Measurements from ENCODE around the gene BOD1. TPM values are rescaled to one million over a fixed set of nuclear protein-coding genes. Genes with fewer than 3 reads are reported as not detected.
A peak's percentile ranks its signal among the peaks of the same experiment; 100 is the strongest.

BOD1 gene
- total and polyA plus RNA-seq, 5 donors from 2014 or later, result 8.0 to 23.0 (median 15.7) TPM

- Mint-ChIP-seq H3K36me3 (no peaks in the 10 kb centered on the region), H3K4me1 (peaks cover 0 to 6% (median 0%) of the 10 kb centered on the region in 4 donors), H3K9me3 (peaks cover 0 to 16% (median 2%) of the 10 kb centered on the region in 7 donors), H3K4me3 (no peak overlapping the region), H3K27me3 (peaks cover 13% of the 10 kb centered on the region), H3K27ac (no peak overlapping the region)
- H3K9me3 ChIP-seq (ENCODE audit: control insufficient read depth in 2 of 2, low read length in 2 of 2), result no peaks in the 10 kb centered on the region
- H3K27ac ChIP-seq (ENCODE audit: insufficient read depth, low read length, poor library complexity, severe bottlenecking), result no peak overlapping the region
- no peaks in the 10 kb centered on the region for H3K36me3 ChIP-seq (ENCODE audit: control insufficient read depth, insufficient read depth, low read length)
- H3K4me1 ChIP-seq (ENCODE audit: control insufficient read depth, insufficient read depth, low read length, poor library complexity, severe bottlenecking), result peaks cover 8% of the 10 kb centered on the region
- ATAC-seq (ENCODE audit: low read depth in 2 of 2) (no peak), DNase-seq (no peak)
- no peaks in the 10 kb centered on the region for H3K27me3 ChIP-seq (ENCODE audit: control insufficient read depth, insufficient read depth, low read length)
- no peak overlapping the region for H3K4me3 ChIP-seq (ENCODE audit: low read depth, low read length)
These were observed 39.3 kb downstream of the BOD1 start for GRCh38 chr5:173577166-173577565.

DNA sequence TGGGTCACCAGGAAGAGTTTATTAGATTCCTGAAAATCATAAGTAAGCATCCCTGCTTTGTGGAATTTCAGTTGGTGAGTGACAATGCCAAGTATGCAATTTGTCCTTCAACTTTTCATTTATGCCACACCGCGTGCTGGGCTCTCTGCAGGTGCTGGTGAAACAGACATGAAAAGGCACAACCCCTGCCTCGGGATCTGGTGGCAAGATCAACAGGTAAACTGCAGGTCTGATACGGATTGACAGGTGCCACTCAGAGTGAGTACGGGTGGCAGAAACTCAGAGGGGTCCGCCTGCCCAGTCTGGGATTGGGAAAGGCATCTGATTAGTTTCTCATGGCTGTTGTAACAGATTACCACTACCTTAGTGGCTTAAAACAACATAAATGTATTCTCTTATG lies 40.5 kb downstream of the BOD1 start:
- H3K4me3 Mint-ChIP-seq, result no peak overlapping the region
- H3K27ac ChIP-seq (ENCODE audit: insufficient read depth, low read length, poor library complexity, severe bottlenecking), result no peak overlapping the region
- H3K9me3 Mint-ChIP-seq, result peaks cover 0 to 16% (median 5%) of the 10 kb centered on the region in 7 donors
- H3K27me3 Mint-ChIP-seq, result peaks cover 6% of the 10 kb centered on the region
- H3K4me1 Mint-ChIP-seq, result peaks cover 0 to 6% (median 0%) of the 10 kb centered on the region in 4 donors
- no peaks in the 10 kb centered on the region for H3K9me3 ChIP-seq (ENCODE audit: control insufficient read depth in 2 of 2, low read length in 2 of 2)
- no peaks in the 10 kb centered on the region for H3K27me3 ChIP-seq (ENCODE audit: control insufficient read depth, insufficient read depth, low read length)
- no peak overlapping the region for H3K4me3 ChIP-seq (ENCODE audit: low read depth, low read length)
- no peak for DNase-seq
- ATAC-seq (ENCODE audit: low read depth in 2 of 2), result no peak
- no peaks in the 10 kb centered on the region for H3K36me3 Mint-ChIP-seq
- peaks cover 8% of the 10 kb centered on the region for H3K4me1 ChIP-seq (ENCODE audit: control insufficient read depth, insufficient read depth, low read length, poor library complexity, severe bottlenecking)
- no peaks in the 10 kb centered on the region for H3K36me3 ChIP-seq (ENCODE audit: control insufficient read depth, insufficient read depth, low read length)
- H3K27ac Mint-ChIP-seq, result no peak overlapping the region

DNA sequence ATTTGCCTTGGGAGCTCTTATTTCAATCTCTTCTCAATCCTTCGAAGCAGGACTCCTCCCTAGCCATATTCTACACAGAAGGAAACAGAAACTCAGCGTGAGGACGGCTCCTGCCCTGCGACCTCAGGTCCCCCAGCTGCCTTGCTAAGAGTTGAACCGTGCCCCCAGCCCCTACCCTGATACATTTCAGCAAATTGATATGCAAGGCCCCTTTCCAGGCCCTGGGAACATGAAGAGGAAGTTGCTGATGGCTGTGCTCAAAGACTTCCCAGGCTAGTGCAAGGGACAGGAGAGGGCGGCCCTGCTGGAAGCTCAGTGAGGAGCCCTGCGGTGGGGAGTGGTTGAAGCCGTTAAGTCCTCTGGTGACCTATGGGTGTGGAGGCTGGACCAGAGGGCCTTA lies 41.5 kb downstream of the BOD1 start:
- H3K27me3 Mint-ChIP-seq, result peaks cover 6% of the 10 kb centered on the region
- peaks cover 8% of the 10 kb centered on the region for H3K4me1 ChIP-seq (ENCODE audit: control insufficient read depth, insufficient read depth, low read length, poor library complexity, severe bottlenecking)
- ATAC-seq (ENCODE audit: low read depth in 2 of 2) (no peak), DNase-seq (no peak)
- no peaks in the 10 kb centered on the region for H3K36me3 Mint-ChIP-seq
- H3K36me3 ChIP-seq (ENCODE audit: control insufficient read depth, insufficient read depth, low read length), result no peaks in the 10 kb centered on the region
- no peaks in the 10 kb centered on the region for H3K27me3 ChIP-seq (ENCODE audit: control insufficient read depth, insufficient read depth, low read length)
- H3K4me3 ChIP-seq (ENCODE audit: low read depth, low read length), result no peak overlapping the region
- H3K9me3 Mint-ChIP-seq, result peaks cover 0 to 16% (median 5%) of the 10 kb centered on the region in 7 donors
- no peaks in the 10 kb centered on the region for H3K9me3 ChIP-seq (ENCODE audit: control insufficient read depth in 2 of 2, low read length in 2 of 2)
- no peak overlapping the region for H3K4me3 Mint-ChIP-seq
- H3K4me1 Mint-ChIP-seq, result peaks cover 0 to 6% (median 0%) of the 10 kb centered on the region in 4 donors
- no peak overlapping the region for H3K27ac ChIP-seq (ENCODE audit: insufficient read depth, low read length, poor library complexity, severe bottlenecking)
- peak overlapping the region in 1 of 3 donors; percentile 76 for H3K27ac Mint-ChIP-seq

DNA sequence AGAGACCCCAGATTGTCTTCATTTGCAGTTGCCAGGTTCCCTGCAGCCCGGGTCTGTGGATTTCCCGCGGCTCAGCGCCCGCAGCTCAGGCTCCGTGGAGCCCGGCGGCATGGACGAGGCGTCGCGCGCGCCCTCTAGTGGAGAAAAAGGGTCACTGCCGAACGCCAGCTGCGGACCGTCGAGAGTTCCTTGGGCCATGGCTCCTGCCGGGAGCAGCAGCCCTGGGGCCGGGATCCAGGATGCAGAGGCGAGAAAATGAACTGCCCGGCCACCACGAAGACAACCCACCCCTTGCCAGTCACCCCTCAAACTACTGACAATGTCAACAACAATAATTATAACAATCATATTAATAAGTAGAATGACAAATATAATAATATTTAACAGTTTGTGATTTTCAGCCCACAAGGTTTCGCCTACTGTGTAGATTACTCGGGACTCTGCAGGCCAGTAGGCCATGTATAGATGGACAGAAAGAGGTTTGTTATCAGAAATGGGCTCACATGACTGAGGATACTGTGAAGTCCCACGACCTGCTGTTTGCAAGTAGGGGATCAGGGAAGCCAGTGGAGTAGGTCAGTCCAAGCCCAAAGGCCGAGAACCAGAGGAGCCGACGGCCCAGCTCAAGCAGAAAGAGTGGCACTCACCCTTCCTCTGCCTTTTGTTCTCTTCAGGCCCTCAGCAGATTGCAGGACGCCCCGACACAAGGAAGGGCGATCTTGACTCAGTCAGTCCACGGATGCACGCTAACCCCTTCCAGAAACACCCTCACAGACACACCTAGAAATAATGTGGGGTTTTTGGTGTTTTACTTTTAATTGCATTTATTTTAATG lies 43.1 kb downstream of the BOD1 start:
- Histone ChIP-seq H3K36me3 (ENCODE audit: control insufficient read depth, insufficient read depth, low read length) (no peaks in the 10 kb centered on the region), H3K27ac (ENCODE audit: insufficient read depth, low read length, poor library complexity, severe bottlenecking) (no peak overlapping the region), H3K4me1 (ENCODE audit: control insufficient read depth, insufficient read depth, low read length, poor library complexity, severe bottlenecking) (peaks cover 8% of the 10 kb centered on the region), H3K9me3 (ENCODE audit: control insufficient read depth in 2 of 2, low read length in 2 of 2) (peaks cover 2 to 4% of the 10 kb centered on the region in 2 experiments), H3K27me3 (ENCODE audit: control insufficient read depth, insufficient read depth, low read length) (no peaks in the 10 kb centered on the region), H3K4me3 (ENCODE audit: low read depth, low read length) (no peak overlapping the region)
- peak; percentile 64 to 66 for ATAC-seq (ENCODE audit: low read depth in 2 of 2)
- Mint-ChIP-seq H3K9me3 (peaks cover 0 to 6% (median 2%) of the 10 kb centered on the region in 7 donors), H3K27ac (no peak overlapping the region), H3K4me1 (peaks cover 0 to 6% (median 0%) of the 10 kb centered on the region in 4 donors), H3K36me3 (no peaks in the 10 kb centered on the region), H3K27me3 (peaks cover 6% of the 10 kb centered on the region), H3K4me3 (peak overlapping the region in 1 of 4 donors; percentile 41)
- DNase-seq, result peak; percentile 37 to 42 (median 39)

DNA sequence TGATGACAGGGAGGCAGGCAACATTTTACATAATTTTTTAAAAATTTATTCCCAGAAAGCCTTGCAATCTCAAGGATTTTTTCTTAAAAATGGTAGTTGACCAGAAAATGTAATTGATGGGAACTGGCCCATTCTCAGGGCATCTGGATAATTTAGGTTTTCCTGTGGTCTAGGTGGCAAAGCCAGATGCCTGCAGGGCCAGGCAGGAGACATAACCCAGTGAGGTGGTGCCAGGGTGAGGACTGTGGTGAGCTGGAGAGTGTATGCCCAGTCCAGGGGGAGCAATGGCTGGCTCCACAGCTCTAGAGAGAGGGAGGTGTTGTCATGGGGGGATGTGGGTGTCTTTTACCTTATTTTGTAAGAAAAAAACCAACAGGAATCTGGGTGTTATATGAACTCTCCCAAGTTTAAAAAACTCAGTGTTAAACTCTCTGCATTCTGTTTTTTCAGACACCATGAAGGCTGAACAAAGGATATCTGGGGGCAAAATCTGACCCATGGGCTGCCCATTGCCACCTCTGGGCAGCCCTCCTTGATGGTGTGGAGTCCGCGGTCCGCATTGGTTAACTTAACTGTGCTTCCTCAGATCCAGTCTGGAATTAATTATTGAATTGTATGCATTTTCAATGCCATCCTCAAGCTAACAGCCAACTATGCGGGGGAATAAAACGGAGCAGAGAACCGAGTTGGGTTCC lies 43.9 kb downstream of the BOD1 start:
- H3K27ac Mint-ChIP-seq, result no peak overlapping the region
- no peak overlapping the region for H3K4me3 ChIP-seq (ENCODE audit: low read depth, low read length)
- H3K27me3 Mint-ChIP-seq, result peaks cover 6% of the 10 kb centered on the region
- H3K9me3 ChIP-seq (ENCODE audit: control insufficient read depth in 2 of 2, low read length in 2 of 2), result peaks cover 2 to 5% of the 10 kb centered on the region in 2 experiments
- H3K27me3 ChIP-seq (ENCODE audit: control insufficient read depth, insufficient read depth, low read length), result no peaks in the 10 kb centered on the region
- H3K27ac ChIP-seq (ENCODE audit: insufficient read depth, low read length, poor library complexity, severe bottlenecking), result no peak overlapping the region
- ATAC-seq (ENCODE audit: low read depth in 2 of 2) (no peak), DNase-seq (peak in 1 of 3 donors; percentile 3)
- no peaks in the 10 kb centered on the region for H3K36me3 Mint-ChIP-seq
- peaks cover 8% of the 10 kb centered on the region for H3K4me1 ChIP-seq (ENCODE audit: control insufficient read depth, insufficient read depth, low read length, poor library complexity, severe bottlenecking)
- peak overlapping the region in 1 of 4 donors; percentile 42 for H3K4me3 Mint-ChIP-seq
- H3K9me3 Mint-ChIP-seq, result peaks cover 0 to 10% (median 4%) of the 10 kb centered on the region in 7 donors
- H3K36me3 ChIP-seq (ENCODE audit: control insufficient read depth, insufficient read depth, low read length), result no peaks in the 10 kb centered on the region
- peaks cover 0 to 6% (median 0%) of the 10 kb centered on the region in 4 donors for H3K4me1 Mint-ChIP-seq

GRCh38 chr5:173570321-173571090 lies 45.9 kb downstream of the BOD1 start:
- H3K4me1 Mint-ChIP-seq, result peaks cover 0 to 6% (median 0%) of the 10 kb centered on the region in 4 donors
- Histone ChIP-seq H3K4me3 (ENCODE audit: low read depth, low read length) (no peak overlapping the region), H3K4me1 (ENCODE audit: control insufficient read depth, insufficient read depth, low read length, poor library complexity, severe bottlenecking) (peaks cover 8% of the 10 kb centered on the region), H3K9me3 (ENCODE audit: control insufficient read depth in 2 of 2, low read length in 2 of 2) (peaks cover 2 to 5% of the 10 kb centered on the region in 2 experiments), H3K36me3 (ENCODE audit: control insufficient read depth, insufficient read depth, low read length) (no peaks in the 10 kb centered on the region), H3K27ac (ENCODE audit: insufficient read depth, low read length, poor library complexity, severe bottlenecking) (no peak overlapping the region), H3K27me3 (ENCODE audit: control insufficient read depth, insufficient read depth, low read length) (no peaks in the 10 kb centered on the region)
- H3K27me3 Mint-ChIP-seq, result peaks cover 6% of the 10 kb centered on the region
- no peaks in the 10 kb centered on the region for H3K36me3 Mint-ChIP-seq
- DNase-seq (no peak), ATAC-seq (ENCODE audit: low read depth in 2 of 2) (no peak)
- no peak overlapping the region for H3K4me3 Mint-ChIP-seq
- H3K27ac Mint-ChIP-seq, result no peak overlapping the region
- peaks cover 0 to 10% (median 3%) of the 10 kb centered on the region in 7 donors for H3K9me3 Mint-ChIP-seq

- Mint-ChIP-seq H3K4me3 (no peak overlapping the region), H3K36me3 (no peaks in the 10 kb centered on the region), H3K27me3 (peaks cover 6% of the 10 kb centered on the region), H3K9me3 (peaks cover 0 to 10% (median 3%) of the 10 kb centered on the region in 7 donors), H3K4me1 (peaks cover 0 to 6% (median 0%) of the 10 kb centered on the region in 4 donors), H3K27ac (no peak overlapping the region)
- no peak overlapping the region for H3K4me3 ChIP-seq (ENCODE audit: low read depth, low read length)
- ATAC-seq (ENCODE audit: low read depth in 2 of 2), result no peak
- no peaks in the 10 kb centered on the region for H3K27me3 ChIP-seq (ENCODE audit: control insufficient read depth, insufficient read depth, low read length)
- H3K27ac ChIP-seq (ENCODE audit: insufficient read depth, low read length, poor library complexity, severe bottlenecking), result no peak overlapping the region
- DNase-seq, result no peak
- no peaks in the 10 kb centered on the region for H3K36me3 ChIP-seq (ENCODE audit: control insufficient read depth, insufficient read depth, low read length)
- peaks cover 8% of the 10 kb centered on the region for H3K4me1 ChIP-seq (ENCODE audit: control insufficient read depth, insufficient read depth, low read length, poor library complexity, severe bottlenecking)
- peaks cover 2 to 5% of the 10 kb centered on the region in 2 experiments for H3K9me3 ChIP-seq (ENCODE audit: control insufficient read depth in 2 of 2, low read length in 2 of 2)
These were observed 47.7 kb downstream of the BOD1 start for GRCh38 chr5:173568703-173569102.
